K562 (cell line): Measurements from ENCODE around the gene CRCP.

Source experiments
- BRF1 ChIP-seq: IDR thresholded peaks from 3 replicates; pipeline ENCODE4 v1.6.1; 2011; ENCODE audit warnings: borderline replicate concordance, mild to moderate bottlenecking; ENCODE audit not compliant: insufficient read length; ENCODE audit errors: extremely low read depth
- CTCF ChIP-seq, 3 experiments: IDR thresholded peaks in 2 of 3; conservative IDR thresholded peaks in 1 of 3; 2 replicates each; pipeline ENCODE4 v1.5.1; 2011 to 2012; ENCODE audit warnings: low read length in 3 of 3, mild to moderate bottlenecking in 3 of 3, control low read depth in 2 of 3, improper control_type of control experiment in 1 of 3, inconsistent platforms in 1 of 3, low read depth in 1 of 3, mixed read lengths in 1 of 3, moderate library complexity in 1 of 3; ENCODE audit not compliant: insufficient read depth in 2 of 3
- EGR1 ChIP-seq: fragments of 450-650 bp; conservative IDR thresholded peaks from 2 replicates; pipeline ENCODE4 v1.6.1; 2017; ENCODE audit warnings: mild to moderate bottlenecking
- GABPA ChIP-seq: fragments of 200-800 bp; sonication (Bioruptor generic); conservative IDR thresholded peaks from 2 replicates; pipeline ENCODE4 v1.6.1; 2016; ENCODE audit warnings: low read depth, missing genetic modification characterization, missing compliant biosample characterization
- MTA1 ChIP-seq: fragments of 450-650 bp; IDR thresholded peaks from 2 replicates; pipeline ENCODE4 v1.6.1; 2017; ENCODE audit warnings: borderline replicate concordance
- RAD21 ChIP-seq, 2 experiments: fragments of 250-450 bp in 1 of 2; fragments of 450-650 bp in 1 of 2; sonication (Bioruptor Pico) in 1 of 2; formaldehyde crosslinking in 1 of 2; IDR thresholded peaks in 1 of 2; conservative IDR thresholded peaks in 1 of 2; 2 replicates each; pipeline versions ENCODE4 v1.4.0 to v1.8.0; 2020 to 2022; ENCODE audit warnings: mild to moderate bottlenecking in 2 of 2, moderate library complexity in 1 of 2
- ZBTB49 ChIP-seq: sonication (generic); formaldehyde crosslinking; IDR thresholded peaks from 2 replicates; pipeline ENCODE4 v1.8.0; 2022; ENCODE audit warnings: missing genetic modification reagents, mild to moderate bottlenecking, borderline replicate concordance

GRCh38 chr7:66173856-66174255 lies 59.2 kb downstream of the CRCP start:
- TF ChIP-seq EGR1 (no peak), BRF1 (no peak), ZBTB49 (no peak), RAD21 (CRISPR knock-in tag; conservative IDR thresholded peaks at IDR 0.05 in 1 of 2, IDR thresholded peaks at IDR 0.05 in 1 of 2) (no peak), CTCF (IDR thresholded peaks at IDR 0.05 in 2 of 3, conservative IDR thresholded peaks at IDR 0.05 in 1 of 3; ENCODE audit: insufficient read depth in 2 of 3, low read depth in 1 of 3, low read length in 3 of 3) (no peak), MTA1 (no peak), GABPA (tag) (no peak)
